Endothelial cell of umbilical vein (primary cell): ENCODE measurements around the gene DCLK1. TPM values are rescaled to one million over a fixed set of nuclear protein-coding genes. Genes with fewer than 3 reads are reported as not detected.

Source experiments
- BruUV-seq: library from RNA; stranded (reverse); fragments of 400-500 nt; replicated peaks from 2 replicates; lab custom pipeline; 2021; lab: Mats Ljungman, UMichigan
- CTCF ChIA-PET: fragments of 300-600, 350-600 bp; sonication (Branson Sonifier 250); formaldehyde crosslinking; loops from one replicate; lab custom pipeline; 2021; ENCODE audit warnings: antibody characterized with exemption, inconsistent platforms; lab: Charles Lee
- POLR2A ChIA-PET: fragments of 300-600, 350-600 bp; sonication (Branson Sonifier 250); formaldehyde crosslinking; loops from one replicate; lab custom pipeline; 2021; ENCODE audit warnings: antibody characterized with exemption, inconsistent platforms; lab: Charles Lee
- DNase-seq: peaks from one replicate; pipeline ENCODE4 v3.0.0-alpha.2; 2011; ENCODE audit warnings: low read depth, low spot score
- FAIRE-seq: peaks from 2 replicates; lab custom pipeline; 2011; peaks lifted over from hg19 to GRCh38; lab: Jason Lieb, UNC
- H2AFZ ChIP-seq: 2 replicates; pipeline ENCODE4 v1.6.0; 2012; ENCODE audit warnings: low read depth, low read length, control low read depth, inconsistent platforms
- H3K27ac ChIP-seq: 2 replicates; pipeline ENCODE4 v1.5.1; 2011; ENCODE audit warnings: low read depth, mild to moderate bottlenecking, control low read depth, low read length, moderate library complexity; ENCODE audit not compliant: insufficient read depth
- H3K27me3 ChIP-seq, 2 experiments: 2 replicates each; pipeline versions ENCODE4 v1.6.0 to v1.6.1; 2011; ENCODE audit warnings: low read length in 2 of 2, mixed read lengths in 1 of 2; ENCODE audit not compliant: control insufficient read depth in 2 of 2, insufficient read depth in 2 of 2
- H3K36me3 ChIP-seq, 2 experiments: 2 replicates in 1 of 2; 3 replicates in 1 of 2; pipeline ENCODE4 v1.5.1; 2011; ENCODE audit warnings: low read length in 2 of 2, mild to moderate bottlenecking in 1 of 2, moderate library complexity in 1 of 2; ENCODE audit not compliant: control insufficient read depth in 2 of 2, insufficient read depth in 2 of 2; ENCODE audit errors: extremely low read depth in 1 of 2
- H3K4me1 ChIP-seq: 3 replicates; pipeline ENCODE4 v1.5.1; 2011; ENCODE audit warnings: mild to moderate bottlenecking, low read length; ENCODE audit not compliant: control insufficient read depth, insufficient read depth; ENCODE audit errors: extremely low read depth
- H3K4me2 ChIP-seq: 2 replicates; pipeline ENCODE4 v1.6.1; 2011; ENCODE audit warnings: low read length, control low read depth, mixed read lengths; ENCODE audit not compliant: insufficient read depth
- H3K4me3 ChIP-seq, 3 experiments: fragments of 200-600 bp in 1 of 3; sonication (generic), shearing (Covaris generic) in 1 of 3; replicated peaks in 1 of 3; 2 replicates each; pipeline ENCODE4 v1.5.1; 2011 to 2016; ENCODE audit warnings: control low read depth in 3 of 3, low read length in 3 of 3, mild to moderate bottlenecking in 2 of 3, inconsistent platforms in 1 of 3, low read depth in 1 of 3, moderate library complexity in 1 of 3; ENCODE audit not compliant: insufficient read depth in 1 of 3
- H3K79me2 ChIP-seq: 2 replicates; pipeline ENCODE4 v1.6.0; 2012; ENCODE audit warnings: low read length, inconsistent platforms; ENCODE audit not compliant: control insufficient read depth, insufficient read depth
- H3K9ac ChIP-seq: replicated peaks from 2 replicates; pipeline ENCODE3; 2011; ENCODE audit warnings: low read length, control low read depth; ENCODE audit not compliant: insufficient read depth; ENCODE audit errors: extremely low read depth
- H3K9me1 ChIP-seq: replicated peaks from 3 replicates; pipeline ENCODE4 v1.6.0; 2011; ENCODE audit warnings: mild to moderate bottlenecking, low read length; ENCODE audit not compliant: control insufficient read depth, insufficient read depth; ENCODE audit errors: extremely low read depth
- H3K9me3 ChIP-seq: replicated peaks from 2 replicates; pipeline ENCODE4 v1.5.1; 2012; ENCODE audit warnings: low read length, inconsistent platforms; ENCODE audit not compliant: control insufficient read depth, insufficient read depth
- H4K20me1 ChIP-seq: replicated peaks from 2 replicates; pipeline ENCODE3; 2011; ENCODE audit warnings: mild to moderate bottlenecking, low read length; ENCODE audit not compliant: control insufficient read depth, insufficient read depth; ENCODE audit errors: extremely low read depth
- CTCF ChIP-seq, 2 donors: IDR thresholded peaks; 1 replicate in 1 of 2; 2 replicates in 1 of 2; pipeline ENCODE4 v1.5.1; 2011; ENCODE audit warnings: low read length in 2 of 2, mild to moderate bottlenecking in 2 of 2, moderate library complexity in 2 of 2, control low read depth in 1 of 2, inconsistent platforms in 1 of 2, low read depth in 1 of 2; ENCODE audit not compliant: insufficient read depth in 1 of 2; ENCODE audit errors: extremely low read depth in 1 of 2
- FOS ChIP-seq: IDR thresholded peaks from 2 replicates; pipeline ENCODE4 v1.6.1; 2011; ENCODE audit warnings: mild to moderate bottlenecking, low read length, moderate library complexity, borderline replicate concordance; ENCODE audit not compliant: insufficient read depth
- GATA2 ChIP-seq: IDR thresholded peaks from 2 replicates; pipeline ENCODE4 v1.7.0; 2011; ENCODE audit warnings: low read depth, mild to moderate bottlenecking, moderate library complexity, mixed read lengths, low read length; ENCODE audit not compliant: insufficient read length, insufficient read depth
- JUN ChIP-seq: IDR thresholded peaks from 2 replicates; pipeline ENCODE4 v1.6.1; 2011; ENCODE audit warnings: borderline replicate concordance, low read depth; ENCODE audit not compliant: insufficient read length, insufficient read depth
- MAX ChIP-seq: IDR thresholded peaks from 2 replicates; pipeline ENCODE4 v1.6.1; 2011; ENCODE audit not compliant: insufficient read depth, insufficient read length
- MYC ChIP-seq: IDR thresholded peaks from one replicate; pipeline ENCODE4 v1.6.1; 2011; ENCODE audit warnings: mild to moderate bottlenecking, low read depth, low read length
- POLR2A ChIP-seq: IDR thresholded peaks from 2 replicates; pipeline ENCODE4 v1.6.1; 2012; ENCODE audit warnings: low read depth, mild to moderate bottlenecking, control low read depth, low read length
- POLR2AphosphoS5 ChIP-seq: IDR thresholded peaks from 2 replicates; pipeline ENCODE4 v1.6.1; 2012; ENCODE audit warnings: low read depth, mild to moderate bottlenecking, control low read depth, low read length, moderate library complexity; ENCODE audit not compliant: insufficient read depth
- dilution Hi-C: fragments of 300-500 bp; cut with MboI; formaldehyde crosslinking; loops from one replicate; pipeline ENCODE4 v1.15.0; 2019; ENCODE audit warnings: low sequenced_read_pairs; ENCODE audit not compliant: extremely low pct_ligation_motif_present
- intact Hi-C: fragments of 100-400 bp; cut with micrococcal nuclease; formaldehyde crosslinking; loops from one replicate; pipeline ENCODE4 v1.10.0; 2022
- polyA plus RNA-seq, 4 experiments: library from polyadenylated mRNA; depleted of rRNA in 3 of 4; stranded (reverse) in 3 of 4; unstranded in 1 of 4; fragments of >200 nt; gene quantifications; 2 replicates each; pipeline versions ENCODE4 v1.2.1 to v1.2.3, GENCODE V29; 2011 to 2012; ENCODE audit warnings: missing spikeins in 1 of 4
- total RNA-seq: library from RNA; stranded (reverse); gene quantifications from 2 replicates; pipeline ENCODE4 v1.2.3, GENCODE V29; 2021

DCLK1 gene
- total and polyA plus RNA-seq, 2 donors (not counting 3 experiments of a cell fraction or from before 2014, with no cell fraction given) = 0.28 to 3.9 TPM

- H3K9me1 ChIP-seq = no peaks in the 10 kb centered on the region
- TF ChIP-seq JUN (no peak), POLR2A (no peak), MYC (no peak), CTCF (IDR thresholded peaks at IDR 0.05; ENCODE audit: extremely low read depth in 1 of 2, insufficient read depth in 1 of 2, low read depth in 1 of 2, low read length in 2 of 2) (no peak), MAX (no peak), POLR2AphosphoS5 (no peak), FOS (no peak), GATA2 (no peak)
- H3K27ac ChIP-seq = no peak overlapping the region
- no peak for FAIRE-seq
- no peaks in the 10 kb centered on the region for H3K9me3 ChIP-seq
- DNase-seq = no peak
- no peak overlapping the region for H2AFZ ChIP-seq
- no peak overlapping the region for H3K4me2 ChIP-seq
- dilution Hi-C loops (no loop called here), intact Hi-C loops (loop anchor here (5.0 kb wide), 1 partner anchor 1846 kb away; no protein-coding TSS in a partner anchor)
- no peaks in the 10 kb centered on the region for H4K20me1 ChIP-seq
- BruUV-seq = no TSS peak
- H3K27me3 ChIP-seq = peaks cover 0 to 3% of the 10 kb centered on the region in 2 experiments
- no peaks in the 10 kb centered on the region for H3K36me3 ChIP-seq
- H3K9ac ChIP-seq = no peak overlapping the region
- ChIA-PET CTCF (interaction anchor here (1.0 to 4.1 kb wide), 14 partner anchors 10 to 1923 kb away, joined by 3 to 27 read pairs (median 8); no protein-coding TSS in a partner anchor), POLR2A (no interaction called here)
- no peaks in the 10 kb centered on the region for H3K79me2 ChIP-seq
- no peak overlapping the region for H3K4me3 ChIP-seq
- peaks cover 10% of the 10 kb centered on the region for H3K4me1 ChIP-seq
Measured at GRCh38 chr13:35723053-35723461, 408.1 kb downstream of the DCLK1 start.
